ENCODE data around the gene PCMTD2.

Gene PCMTD2

GRCh38 chr20:64226686-64227580 is 28.6 kb upstream of the PCMTD2 start:
- peak overlapping the region in 9 of 11 experiments; percentile 27 to 91 (median 69); a peak in 18 of 22 replicates for H3K4me2 ChIP-seq
- H3K4me3 ChIP-seq = no peak overlapping the region
- peaks cover 0 to 25% (median 0%) of the 10 kb centered on the region in 11 experiments; a peak in 2 of 22 replicates for H4K20me1 ChIP-seq
- no peaks in the 10 kb centered on the region for H3K9me3 ChIP-seq (replicated peaks in 1 of 11)
- H3K36me3 ChIP-seq = no peaks in the 10 kb centered on the region
- H3K4me1 ChIP-seq = peaks cover 31 to 56% (median 49%) of the 10 kb centered on the region in 10 experiments
- peaks cover 34 to 48% (median 40%) of the 10 kb centered on the region in 11 experiments for H3K27me3 ChIP-seq
- H3K9ac ChIP-seq = no peak overlapping the region
- no peak for TF ChIP-seq Cebpa-rat (IDR thresholded peaks at IDR 0.05)
- no peak overlapping the region for H3K27ac ChIP-seq

- no peak overlapping the region for H3K4me2 ChIP-seq
- no peak overlapping the region for H3K9ac ChIP-seq
- no peaks in the 10 kb centered on the region for H3K9me3 ChIP-seq (replicated peaks in 1 of 11)
- H3K27ac ChIP-seq = no peak overlapping the region
- no peak overlapping the region for H3K4me3 ChIP-seq
- no peaks in the 10 kb centered on the region for H3K36me3 ChIP-seq
- peaks cover 0 to 25% (median 0%) of the 10 kb centered on the region in 11 experiments; a peak in 2 of 22 replicates for H4K20me1 ChIP-seq
- peaks cover 34 to 48% (median 40%) of the 10 kb centered on the region in 11 experiments for H3K27me3 ChIP-seq
- no peak for TF ChIP-seq Cebpa-rat (IDR thresholded peaks at IDR 0.05)
- peaks cover 27 to 48% (median 42%) of the 10 kb centered on the region in 10 experiments for H3K4me1 ChIP-seq
Measured at GRCh38 chr20:64228086-64228653, 27.4 kb upstream of the PCMTD2 start.

GRCh38 chr20:64228751-64229506 is 26.6 kb upstream of the PCMTD2 start:
- Histone ChIP-seq H3K4me1 (peaks cover 20 to 45% (median 35%) of the 10 kb centered on the region in 10 experiments), H3K27ac (no peak overlapping the region), H3K9ac (no peak overlapping the region), H3K27me3 (peaks cover 34 to 48% (median 40%) of the 10 kb centered on the region in 11 experiments), H3K9me3 (replicated peaks in 1 of 11) (no peaks in the 10 kb centered on the region), H3K4me2 (no peak overlapping the region), H4K20me1 (peaks cover 0 to 17% (median 0%) of the 10 kb centered on the region in 11 experiments; a peak in 2 of 22 replicates), H3K36me3 (no peaks in the 10 kb centered on the region), H3K4me3 (no peak overlapping the region)
- no peak for TF ChIP-seq Cebpa-rat (IDR thresholded peaks at IDR 0.05)

- H3K4me3 ChIP-seq = no peak overlapping the region
- no peak for TF ChIP-seq Cebpa-rat (IDR thresholded peaks at IDR 0.05)
- H3K36me3 ChIP-seq = no peaks in the 10 kb centered on the region
- H4K20me1 ChIP-seq = peaks cover 0 to 13% (median 0%) of the 10 kb centered on the region in 11 experiments; a peak in 1 of 22 replicates
- H3K27me3 ChIP-seq = peaks cover 34 to 47% (median 40%) of the 10 kb centered on the region in 11 experiments
- peaks cover 13 to 41% (median 28%) of the 10 kb centered on the region in 10 experiments for H3K4me1 ChIP-seq
- H3K9ac ChIP-seq = no peak overlapping the region
- no peaks in the 10 kb centered on the region for H3K9me3 ChIP-seq (replicated peaks in 1 of 11)
- H3K27ac ChIP-seq = no peak overlapping the region
- no peak overlapping the region for H3K4me2 ChIP-seq
Measured at GRCh38 chr20:64229507-64230061, 26.0 kb upstream of the PCMTD2 start.

- Histone ChIP-seq H3K27ac (no peak overlapping the region), H3K9me3 (replicated peaks in 1 of 11) (no peaks in the 10 kb centered on the region), H3K9ac (no peak overlapping the region), H4K20me1 (peaks cover 0 to 12% (median 0%) of the 10 kb centered on the region in 11 experiments; a peak in 1 of 22 replicates), H3K4me2 (no peak overlapping the region), H3K36me3 (no peaks in the 10 kb centered on the region), H3K27me3 (peaks cover 30 to 37% (median 33%) of the 10 kb centered on the region in 11 experiments), H3K4me1 (peaks cover 3 to 30% (median 18%) of the 10 kb centered on the region in 10 experiments; a peak in 19 of 20 replicates), H3K4me3 (no peak overlapping the region)
- TF ChIP-seq Cebpa-rat (IDR thresholded peaks at IDR 0.05) = no peak
Measured at GRCh38 chr20:64230461-64231145, 24.9 kb upstream of the PCMTD2 start.

- 0 out of 22 replicates have a peak, but pooled peaks cover 0 to 4% (median 0%) of the 10 kb centered on the region in 11 experiments for H4K20me1 ChIP-seq
- H3K9ac ChIP-seq = no peak overlapping the region
- peak overlapping the region in 1 of 11 experiments; percentile 40; a peak in 1 of 22 replicates for H3K4me2 ChIP-seq
- no peaks in the 10 kb centered on the region for H3K36me3 ChIP-seq
- TF ChIP-seq Cebpa-rat (IDR thresholded peaks at IDR 0.05) = no peak
- no peak overlapping the region for H3K4me3 ChIP-seq
- peaks cover 3 to 19% (median 11%) of the 10 kb centered on the region in 10 experiments; a peak in 18 of 20 replicates for H3K4me1 ChIP-seq
- H3K27ac ChIP-seq = no peak overlapping the region
- peaks cover 17 to 24% (median 20%) of the 10 kb centered on the region in 11 experiments for H3K27me3 ChIP-seq
- no peaks in the 10 kb centered on the region for H3K9me3 ChIP-seq (replicated peaks in 1 of 11)
Measured at GRCh38 chr20:64231621-64232550, 23.7 kb upstream of the PCMTD2 start.

GRCh38 chr20:64232794-64233193 is 22.8 kb upstream of the PCMTD2 start:
- Histone ChIP-seq H3K9me3 (replicated peaks in 1 of 11) (no peaks in the 10 kb centered on the region), H3K4me3 (no peak overlapping the region), H3K36me3 (no peaks in the 10 kb centered on the region), H3K27ac (no peak overlapping the region; a peak in 1 of 22 replicates), H3K4me2 (peak overlapping the region in 1 of 11 experiments; percentile 40; a peak in 2 of 22 replicates), H3K4me1 (peaks cover 0 to 21% (median 8%) of the 10 kb centered on the region in 10 experiments; a peak in 16 of 20 replicates), H4K20me1 (no peaks in the 10 kb centered on the region), H3K9ac (no peak overlapping the region), H3K27me3 (peaks cover 8 to 15% (median 11%) of the 10 kb centered on the region in 11 experiments; a peak in 20 of 22 replicates)
- TF ChIP-seq Cebpa-rat (IDR thresholded peaks at IDR 0.05) = no peak
